Measurements from ENCODE around the gene SMIM10. TPM values are rescaled to one million over a fixed set of nuclear protein-coding genes. Genes with fewer than 3 reads are reported as not detected.
"Not testable (repeated sequence)": the region's sequence is repeated elsewhere in the genome, so short reads cannot be mapped to it uniquely, and the experiment has no call there.

Gene SMIM10
- total RNA-seq (1 to 10 TPM; 1.3 to 1.4 TPM), polyA plus RNA-seq (0.36 TPM)

DNA sequence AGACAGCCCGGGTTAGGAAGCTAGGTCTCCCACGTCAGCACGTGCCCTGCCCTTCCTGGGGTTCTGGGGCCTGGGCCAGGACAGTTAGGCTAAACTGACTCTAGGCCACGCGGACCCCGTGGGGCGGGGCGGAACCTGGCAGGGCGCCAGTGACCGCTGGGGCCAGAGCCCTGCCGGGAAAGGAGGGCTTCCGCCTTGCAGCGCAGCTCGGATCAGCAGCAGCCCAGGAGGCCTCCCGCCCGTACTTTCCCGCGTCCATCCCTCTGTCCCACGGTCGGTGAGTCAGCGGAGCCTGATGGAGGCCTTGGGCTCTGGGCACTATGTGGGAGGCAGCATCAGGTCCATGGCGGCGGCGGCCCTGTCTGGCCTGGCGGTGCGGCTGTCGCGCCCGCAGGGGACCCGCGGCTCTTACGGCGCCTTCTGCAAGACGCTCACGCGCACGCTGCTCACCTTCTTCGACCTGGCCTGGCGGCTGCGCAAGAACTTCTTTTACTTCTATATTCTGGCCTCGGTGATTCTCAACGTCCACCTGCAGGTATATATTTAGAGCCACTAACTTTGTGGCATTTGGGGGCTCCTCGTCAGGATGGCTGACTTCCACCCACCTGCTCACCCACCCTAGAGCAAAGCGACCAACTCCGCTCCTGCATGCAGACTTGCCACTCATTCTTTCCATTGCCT, at the start of gene SMIM10:
Gene SMIM10 (plus strand): TSS at position 191 of the 681 bp plus-strand sequence. CDS start 105 bp downstream, at position 296.
- H3K36me3 Mint-ChIP-seq, result no peaks in the 10 kb centered on the region
- peaks cover 17 to 31% of the 10 kb centered on the region in 2 donors for H3K27me3 Mint-ChIP-seq
- DNase-seq, result peak in 3 of 5 donors; percentile 2 to 43 (median 7)
- no peaks in the 10 kb centered on the region for H3K4me1 ChIP-seq (ENCODE audit: insufficient read depth, low read length)
- no peak within 1 kb of the TSS for H3K27ac ChIP-seq (ENCODE audit: low read depth, low read length)
- H3K9me3 ChIP-seq (ENCODE audit: low read length), result no peaks in the 10 kb centered on the region
- POLR2A ChIA-PET, result no interaction called here
- H3K9me3 Mint-ChIP-seq, result no peaks in the 10 kb centered on the region
- H3K27me3 ChIP-seq (ENCODE audit: insufficient read depth, low read length, poor library complexity, severe bottlenecking), result no peaks in the 10 kb centered on the region
- H3K4me3 Mint-ChIP-seq, result peak within 1 kb of the TSS; percentile 9 to 79 (median 63)
- H3K36me3 ChIP-seq (ENCODE audit: insufficient read depth, low read length), result no peaks in the 10 kb centered on the region
- no peak within 1 kb of the TSS for H3K4me3 ChIP-seq (ENCODE audit: low read length)
- peaks cover 0 to 10% (median 3%) of the 10 kb centered on the region in 3 donors for H3K4me1 Mint-ChIP-seq
- no peak within 1 kb of the TSS for H3K27ac Mint-ChIP-seq
- CTCF ChIA-PET, result no interaction called here

GRCh38 chrX:134946364-134946763, 44.4 kb upstream of the SMIM10 start:
- H3K36me3 Mint-ChIP-seq; H3K27me3 Mint-ChIP-seq; POLR2A ChIA-PET; H3K4me1 Mint-ChIP-seq; DNase-seq; H3K4me1 ChIP-seq (ENCODE audit: insufficient read depth, low read length); H3K9me3 ChIP-seq (ENCODE audit: low read length); CTCF ChIA-PET; H3K4me3 ChIP-seq (ENCODE audit: low read length); H3K9me3 Mint-ChIP-seq; H3K36me3 ChIP-seq (ENCODE audit: insufficient read depth, low read length); H3K27ac ChIP-seq (ENCODE audit: low read depth, low read length); H3K4me3 Mint-ChIP-seq; H3K27me3 ChIP-seq (ENCODE audit: insufficient read depth, low read length, poor library complexity, severe bottlenecking); H3K27ac Mint-ChIP-seq: not testable (repeated sequence)

GRCh38 chrX:134948333-134949241, 42.2 kb upstream of the SMIM10 start:
- Histone ChIP-seq H3K4me1 (ENCODE audit: insufficient read depth, low read length) (no peaks in the 10 kb centered on the region), H3K36me3 (ENCODE audit: insufficient read depth, low read length) (no peaks in the 10 kb centered on the region), H3K27me3 (ENCODE audit: insufficient read depth, low read length, poor library complexity, severe bottlenecking) (no peaks in the 10 kb centered on the region), H3K4me3 (ENCODE audit: low read length) (no peak overlapping the region), H3K9me3 (ENCODE audit: low read length) (no peaks in the 10 kb centered on the region), H3K27ac (ENCODE audit: low read depth, low read length) (no peak overlapping the region)
- no peak for DNase-seq
- Mint-ChIP-seq H3K4me3 (no peak overlapping the region), H3K9me3 (no peaks in the 10 kb centered on the region), H3K27me3 (no peaks in the 10 kb centered on the region), H3K27ac (no peak overlapping the region), H3K4me1 (no peaks in the 10 kb centered on the region), H3K36me3 (no peaks in the 10 kb centered on the region)
- ChIA-PET CTCF (interaction anchor here (0.7 kb wide), 1 partner anchor 55 kb away, joined by 4 read pairs; no protein-coding TSS in a partner anchor), POLR2A (no interaction called here)

DNA sequence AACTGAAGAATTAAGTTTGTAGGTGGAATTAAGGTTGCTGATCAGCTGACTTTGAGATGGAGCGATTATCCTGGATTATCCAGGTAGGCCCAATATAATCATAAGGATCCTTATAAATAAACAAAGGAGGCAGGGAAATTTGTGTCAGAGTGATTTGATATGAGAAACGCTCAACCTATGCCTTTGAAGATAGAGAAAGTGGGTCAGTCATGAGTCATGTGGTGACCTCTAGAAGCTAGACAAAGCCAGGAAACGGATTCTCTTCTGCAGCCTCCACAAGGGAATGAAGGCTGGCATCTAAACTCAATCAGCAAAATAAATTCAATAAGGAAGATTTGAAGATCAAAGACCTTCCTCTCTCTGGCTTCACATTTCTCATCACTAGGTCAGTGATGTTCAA, 41.5 kb upstream of the SMIM10 start:
- ChIA-PET CTCF (no interaction called here), POLR2A (no interaction called here)
- Mint-ChIP-seq H3K27me3 (no peaks in the 10 kb centered on the region), H3K4me1 (no peaks in the 10 kb centered on the region), H3K36me3 (no peaks in the 10 kb centered on the region), H3K4me3 (no peak overlapping the region), H3K27ac (no peak overlapping the region), H3K9me3 (no peaks in the 10 kb centered on the region)
- Histone ChIP-seq H3K27ac (ENCODE audit: low read depth, low read length) (no peak overlapping the region), H3K36me3 (ENCODE audit: insufficient read depth, low read length) (no peaks in the 10 kb centered on the region), H3K9me3 (ENCODE audit: low read length) (no peaks in the 10 kb centered on the region), H3K27me3 (ENCODE audit: insufficient read depth, low read length, poor library complexity, severe bottlenecking) (no peaks in the 10 kb centered on the region), H3K4me1 (ENCODE audit: insufficient read depth, low read length) (no peaks in the 10 kb centered on the region), H3K4me3 (ENCODE audit: low read length) (no peak overlapping the region)
- DNase-seq, result no peak

- ChIA-PET CTCF (interaction anchor here (0.7 kb wide), 1 partner anchor 66 kb away, joined by 3 read pairs; no protein-coding TSS in a partner anchor), POLR2A (no interaction called here)
- H3K4me3 Mint-ChIP-seq, result no peak overlapping the region
- H3K36me3 ChIP-seq (ENCODE audit: insufficient read depth, low read length), result no peaks in the 10 kb centered on the region
- no peaks in the 10 kb centered on the region for H3K4me1 Mint-ChIP-seq
- no peak overlapping the region for H3K27ac ChIP-seq (ENCODE audit: low read depth, low read length)
- DNase-seq, result no peak
- H3K27me3 Mint-ChIP-seq, result peaks cover 12 to 17% of the 10 kb centered on the region in 2 donors
- no peak overlapping the region for H3K4me3 ChIP-seq (ENCODE audit: low read length)
- H3K27me3 ChIP-seq (ENCODE audit: insufficient read depth, low read length, poor library complexity, severe bottlenecking), result no peaks in the 10 kb centered on the region
- H3K4me1 ChIP-seq (ENCODE audit: insufficient read depth, low read length), result no peaks in the 10 kb centered on the region
- H3K9me3 Mint-ChIP-seq, result no peaks in the 10 kb centered on the region
- H3K9me3 ChIP-seq (ENCODE audit: low read length), result no peaks in the 10 kb centered on the region
- no peak overlapping the region for H3K27ac Mint-ChIP-seq
- H3K36me3 Mint-ChIP-seq, result no peaks in the 10 kb centered on the region
These were observed 33.0 kb upstream of the SMIM10 start for GRCh38 chrX:134957836-134958235.

DNA sequence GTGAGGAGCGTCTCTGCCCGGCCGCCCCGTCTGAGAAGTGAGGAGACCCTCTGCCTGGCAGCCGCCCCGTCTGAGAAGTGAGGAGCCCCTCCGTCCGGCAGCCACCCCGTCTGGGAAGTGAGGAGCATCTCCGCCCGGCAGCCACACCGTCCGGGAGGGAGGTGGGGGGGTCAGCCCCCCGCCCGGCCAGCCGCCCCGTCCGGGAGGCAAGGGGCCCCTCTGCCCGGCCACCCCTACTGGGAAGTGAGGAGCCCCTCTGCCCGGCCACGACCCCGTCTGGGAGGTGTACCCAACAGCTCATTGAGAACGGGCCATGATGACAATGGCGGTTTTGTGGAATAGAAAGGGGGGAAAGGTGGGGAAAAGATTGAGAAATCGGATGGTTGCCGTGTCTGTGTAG, 30.4 kb upstream of the SMIM10 start:
- H3K4me3 Mint-ChIP-seq; H3K27me3 ChIP-seq (ENCODE audit: insufficient read depth, low read length, poor library complexity, severe bottlenecking); H3K4me1 ChIP-seq (ENCODE audit: insufficient read depth, low read length); H3K4me1 Mint-ChIP-seq; POLR2A ChIA-PET; H3K4me3 ChIP-seq (ENCODE audit: low read length); H3K27ac ChIP-seq (ENCODE audit: low read depth, low read length); H3K9me3 Mint-ChIP-seq; H3K36me3 ChIP-seq (ENCODE audit: insufficient read depth, low read length); H3K9me3 ChIP-seq (ENCODE audit: low read length); H3K36me3 Mint-ChIP-seq; CTCF ChIA-PET; DNase-seq; H3K27ac Mint-ChIP-seq: not testable (repeated sequence)
- H3K27me3 Mint-ChIP-seq, result peaks cover 19 to 24% of the 10 kb centered on the region in 2 donors

GRCh38 chrX:134963041-134963440, 27.8 kb upstream of the SMIM10 start:
- Histone ChIP-seq H3K9me3 (ENCODE audit: low read length) (no peaks in the 10 kb centered on the region), H3K36me3 (ENCODE audit: insufficient read depth, low read length) (no peaks in the 10 kb centered on the region), H3K27me3 (ENCODE audit: insufficient read depth, low read length, poor library complexity, severe bottlenecking) (no peaks in the 10 kb centered on the region), H3K4me3 (ENCODE audit: low read length) (no peak overlapping the region), H3K27ac (ENCODE audit: low read depth, low read length) (no peak overlapping the region), H3K4me1 (ENCODE audit: insufficient read depth, low read length) (no peaks in the 10 kb centered on the region)
- no peak overlapping the region for H3K27ac Mint-ChIP-seq
- CTCF ChIA-PET, result interaction anchor here (3.8 kb wide), 1 partner anchor 123 kb away, joined by 17 read pairs; no protein-coding TSS in a partner anchor
- POLR2A ChIA-PET, result no interaction called here
- no peak for DNase-seq
- H3K9me3 Mint-ChIP-seq, result no peaks in the 10 kb centered on the region
- H3K36me3 Mint-ChIP-seq, result no peaks in the 10 kb centered on the region
- H3K4me1 Mint-ChIP-seq, result no peaks in the 10 kb centered on the region
- H3K4me3 Mint-ChIP-seq, result no peak overlapping the region
- peaks cover 19 to 25% of the 10 kb centered on the region in 2 donors for H3K27me3 Mint-ChIP-seq

- DNase-seq, result no peak
- no peaks in the 10 kb centered on the region for H3K9me3 Mint-ChIP-seq
- no peak overlapping the region for H3K4me3 ChIP-seq (ENCODE audit: low read length)
- H3K4me1 Mint-ChIP-seq, result no peaks in the 10 kb centered on the region
- H3K9me3 ChIP-seq (ENCODE audit: low read length), result no peaks in the 10 kb centered on the region
- H3K27ac Mint-ChIP-seq, result no peak overlapping the region
- no peaks in the 10 kb centered on the region for H3K36me3 Mint-ChIP-seq
- no peaks in the 10 kb centered on the region for H3K4me1 ChIP-seq (ENCODE audit: insufficient read depth, low read length)
- peaks cover 4 to 6% of the 10 kb centered on the region in 2 donors for H3K27me3 Mint-ChIP-seq
- ChIA-PET CTCF (no interaction called here), POLR2A (no interaction called here)
- no peaks in the 10 kb centered on the region for H3K36me3 ChIP-seq (ENCODE audit: insufficient read depth, low read length)
- H3K4me3 Mint-ChIP-seq, result no peak overlapping the region
- H3K27me3 ChIP-seq (ENCODE audit: insufficient read depth, low read length, poor library complexity, severe bottlenecking), result no peaks in the 10 kb centered on the region
- H3K27ac ChIP-seq (ENCODE audit: low read depth, low read length), result no peak overlapping the region
These were observed 21.1 kb upstream of the SMIM10 start for GRCh38 chrX:134969726-134970125.
